DMS153 treated with DMSO at 0.1 percent for 48 hours (cell line): ENCODE measurements around the gene GET4.
"Not testable (repeated sequence)": the region's sequence is repeated elsewhere in the genome, so short reads cannot be mapped to it uniquely, and the experiment has no call there.

Experiments
- DNase-seq: peaks from one replicate; lab custom pipeline; 2025; ENCODE audit not compliant: unreplicated experiment; lab: John Stamatoyannopoulos, UW

The GET4 gene

DNA sequence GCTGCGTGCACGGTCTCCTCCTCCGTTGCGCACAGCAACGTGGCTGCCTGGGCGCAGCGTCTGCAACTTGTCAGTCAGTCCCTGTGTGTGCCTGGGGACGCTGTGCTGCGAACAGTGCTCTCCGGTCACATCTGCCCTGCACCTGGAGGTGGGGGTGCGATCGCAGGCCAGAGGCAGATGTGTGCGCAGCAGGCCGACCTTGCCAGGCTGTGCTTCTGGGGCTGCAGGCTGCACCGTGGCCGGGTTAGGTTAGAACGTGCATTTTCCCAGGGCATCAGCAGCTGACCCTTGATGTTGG is 8.2 kb upstream of the GET4 start:
- no peak for DNase-seq

DNA sequence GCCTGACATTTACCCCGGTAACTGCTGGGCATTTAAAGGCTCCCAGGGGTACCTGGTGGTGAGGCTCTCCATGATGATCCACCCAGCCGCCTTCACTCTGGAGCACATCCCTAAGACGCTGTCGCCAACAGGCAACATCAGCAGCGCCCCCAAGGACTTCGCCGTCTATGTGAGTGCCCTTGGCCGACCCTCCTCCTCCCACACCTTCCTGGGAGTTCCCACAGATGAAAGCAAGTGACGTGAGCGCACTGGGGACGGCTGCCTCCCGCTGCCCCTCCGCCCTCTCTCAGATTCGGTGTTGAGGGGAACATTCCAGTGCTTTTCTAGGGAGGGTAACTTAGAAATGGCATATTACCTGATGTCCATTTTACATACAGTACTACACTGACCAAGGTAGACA is 7.0 kb upstream of the GET4 start:
- no peak for DNase-seq

GRCh38 chr7:871900-872537 is 4.3 kb upstream of the GET4 start:
- DNase-seq = no peak

DNA sequence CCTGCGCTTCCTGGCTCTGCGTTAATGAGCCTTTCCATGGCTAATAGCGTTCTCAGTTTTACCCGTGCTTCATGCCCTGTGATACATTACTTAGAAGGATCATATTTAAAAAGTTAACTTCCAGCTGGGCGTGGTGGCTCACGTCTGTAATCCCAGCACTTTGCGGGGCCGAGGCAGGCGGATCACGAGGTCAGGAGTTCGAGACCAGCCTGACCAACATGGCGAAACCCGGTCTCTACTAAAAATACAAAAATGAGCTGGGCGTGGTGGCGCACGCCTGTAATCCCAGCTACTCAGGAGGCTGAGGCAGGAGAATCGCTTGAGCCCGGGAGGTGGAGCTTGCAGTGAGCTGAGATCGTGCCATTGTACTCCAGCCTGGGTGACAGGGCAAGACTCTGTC is 3.7 kb upstream of the GET4 start:
- DNase-seq = not testable (repeated sequence)

DNA sequence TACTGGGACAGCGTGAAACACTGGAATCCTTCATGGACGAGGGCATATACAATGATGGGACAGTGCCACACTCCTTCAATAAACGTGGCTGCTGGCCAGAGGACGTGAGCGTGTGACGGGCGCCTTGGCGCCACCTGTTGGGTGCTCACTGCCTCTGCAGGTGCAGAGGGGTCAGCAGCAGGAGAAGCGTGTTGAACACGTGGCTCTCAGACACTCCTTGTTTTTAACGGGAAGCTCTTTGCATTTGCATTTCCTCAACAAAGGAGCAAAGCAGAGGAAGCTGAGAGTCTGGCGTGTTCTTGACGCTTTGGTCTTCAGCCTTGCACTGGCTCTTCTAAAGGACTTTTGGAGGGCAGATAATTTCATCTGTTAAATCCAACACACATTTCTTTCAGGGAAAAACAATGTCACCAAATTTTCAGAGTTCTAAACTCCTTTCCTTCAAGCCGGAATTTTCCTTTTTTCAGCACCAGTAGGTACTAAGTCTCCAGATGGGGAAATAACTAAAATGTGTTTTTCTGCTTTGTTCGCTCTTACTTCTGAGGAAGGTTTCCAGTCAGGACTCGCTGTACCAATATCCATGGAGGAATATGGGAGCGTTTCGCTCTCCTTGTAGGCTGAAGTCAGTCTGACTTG is 2.9 kb upstream of the GET4 start:
- peak; percentile 86 for DNase-seq

DNA sequence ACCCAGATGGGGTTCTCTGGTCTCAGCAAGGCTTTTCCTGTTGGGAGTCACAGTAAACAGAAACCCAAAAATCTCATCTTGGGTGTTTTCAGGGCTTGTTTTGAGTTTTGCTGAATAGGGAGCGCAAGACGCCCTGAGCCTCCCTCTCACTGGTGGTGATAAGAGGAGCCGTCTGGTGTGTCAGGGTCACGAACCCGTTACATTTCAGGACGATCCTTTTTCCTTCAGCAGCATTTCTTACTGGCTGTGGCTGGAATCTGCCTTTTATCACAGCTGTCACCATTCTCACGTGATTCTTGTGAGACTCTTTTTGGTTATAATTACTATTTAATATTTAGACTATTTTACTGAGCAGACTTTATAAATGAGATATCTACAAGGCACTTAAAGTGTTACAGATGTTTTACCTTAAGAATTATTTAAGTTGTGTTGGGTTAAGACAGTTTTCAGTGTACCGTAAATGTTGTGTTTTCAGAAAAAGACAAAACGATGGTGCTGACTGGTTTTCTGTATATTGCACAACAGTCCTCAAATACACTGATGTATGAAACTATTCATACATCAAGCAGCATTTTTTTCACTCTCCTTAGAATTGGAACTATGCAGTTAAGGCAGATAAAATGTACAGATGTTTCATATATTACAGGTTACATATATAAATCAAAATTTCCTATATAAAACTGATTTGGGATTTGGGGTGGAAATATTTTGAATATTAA is 2.2 kb upstream of the GET4 start:
- DNase-seq = no peak

DNA sequence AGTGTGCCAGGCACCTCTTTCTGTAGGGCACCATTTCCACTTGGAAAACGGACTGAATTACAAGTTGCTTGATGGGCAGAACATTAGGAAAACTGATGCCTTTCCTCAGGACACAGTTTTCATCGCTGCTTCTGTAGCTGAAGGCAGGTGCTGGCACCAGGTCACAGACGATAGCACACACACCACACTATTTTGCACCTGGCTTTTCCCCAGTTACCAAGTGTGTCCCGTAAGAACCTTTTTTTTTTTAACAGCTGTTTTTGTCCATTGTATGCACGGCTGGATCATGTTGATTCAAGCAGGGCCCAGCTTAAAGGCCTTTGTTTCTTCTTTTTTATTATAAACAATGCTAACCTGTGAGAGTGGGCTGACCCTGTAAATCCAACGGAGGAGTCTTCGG is 1.3 kb upstream of the GET4 start:
- peak; percentile 75 for DNase-seq

GRCh38 chr7:875476-876076 is 778 bp upstream of the GET4 start:
- peak; percentile 53 for DNase-seq

- DNase-seq = no peak
These were observed 588 bp downstream of the GET4 start for GRCh38 chr7:876972-877311.

GRCh38 chr7:877312-878232 is 1.2 kb downstream of the GET4 start:
- no peak for DNase-seq

- DNase-seq = no peak
These were observed 2.7 kb downstream of the GET4 start for GRCh38 chr7:879093-879492.

DNA sequence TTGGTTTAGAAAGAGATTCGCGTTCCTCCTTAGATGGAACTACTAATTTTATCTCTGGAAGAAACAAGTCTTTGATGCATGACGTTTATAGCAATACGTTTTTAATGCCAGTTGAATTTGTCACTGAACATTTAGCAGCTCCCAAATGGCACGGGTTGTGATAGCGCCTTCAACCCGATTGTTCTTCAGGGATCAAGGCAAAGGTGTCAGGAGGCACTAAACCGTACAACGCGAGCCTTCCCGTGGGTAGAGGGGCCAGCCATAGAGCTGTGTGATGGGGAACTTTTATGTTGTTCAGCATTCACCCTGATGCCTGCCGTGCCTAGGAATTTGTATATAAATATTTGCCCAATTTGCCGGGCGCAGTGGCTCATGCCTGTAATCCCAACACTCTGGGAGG is 3.4 kb downstream of the GET4 start:
- no peak for DNase-seq

DNA sequence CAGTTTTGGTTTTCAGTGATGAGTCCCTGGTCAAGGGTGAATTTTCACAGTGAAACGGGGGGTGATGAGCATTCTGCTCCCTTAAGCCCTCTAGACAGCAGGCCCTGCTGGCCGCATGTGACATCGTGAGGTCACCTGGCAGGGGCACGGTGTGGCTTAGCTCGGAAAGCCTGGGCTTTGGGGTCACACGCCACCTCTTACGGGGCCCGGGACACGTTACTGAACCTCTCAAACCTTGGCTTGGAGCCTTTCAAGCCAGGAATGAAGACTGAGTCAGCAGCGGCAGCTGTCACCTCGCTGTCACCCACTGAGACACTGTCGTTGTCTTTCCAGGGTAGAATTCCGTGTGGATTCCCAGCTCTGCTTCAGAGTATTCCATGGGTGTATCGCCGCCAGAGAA is 4.1 kb downstream of the GET4 start:
- DNase-seq = no peak

DNA sequence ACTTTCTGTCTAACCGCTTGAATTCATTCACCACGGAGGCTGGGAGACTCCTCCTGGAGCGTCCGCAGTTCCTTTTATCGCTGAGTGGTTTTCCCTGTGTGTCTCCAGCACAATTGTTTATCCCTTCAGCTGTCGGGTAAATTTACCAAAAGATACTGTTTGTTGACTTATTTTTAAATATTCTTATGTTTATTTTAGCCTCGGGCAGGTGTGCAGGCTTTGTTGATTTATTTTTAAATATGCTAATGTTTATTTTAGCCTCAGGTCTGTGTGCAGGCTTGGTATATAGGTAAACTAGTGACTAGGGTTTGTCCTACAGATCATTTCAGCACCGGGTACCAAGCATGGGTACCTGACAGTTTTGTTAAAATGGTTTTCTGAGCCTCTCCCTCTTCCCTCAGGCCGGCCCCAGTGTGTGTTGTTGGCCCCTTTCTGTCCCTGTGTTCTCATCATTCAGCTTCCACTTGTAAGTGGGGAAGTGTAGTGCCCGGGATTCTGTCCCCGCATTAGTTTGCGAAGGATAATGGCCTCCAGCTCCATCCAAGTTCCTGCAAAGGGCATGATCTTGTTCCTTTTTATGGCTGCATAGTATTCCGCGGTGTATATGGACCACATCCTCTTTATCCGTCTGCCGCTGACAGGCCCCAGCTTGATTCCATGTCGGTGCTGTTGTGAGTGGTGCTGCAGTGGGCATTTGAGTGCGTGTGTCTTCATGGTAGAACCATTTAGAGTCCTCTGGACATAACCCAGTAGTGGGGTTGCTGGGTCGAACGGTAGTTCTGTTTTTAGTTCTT is 5.3 kb downstream of the GET4 start:
- DNase-seq = no peak

- DNase-seq = no peak
These were observed 6.1 kb downstream of the GET4 start for GRCh38 chr7:882336-883035.

DNA sequence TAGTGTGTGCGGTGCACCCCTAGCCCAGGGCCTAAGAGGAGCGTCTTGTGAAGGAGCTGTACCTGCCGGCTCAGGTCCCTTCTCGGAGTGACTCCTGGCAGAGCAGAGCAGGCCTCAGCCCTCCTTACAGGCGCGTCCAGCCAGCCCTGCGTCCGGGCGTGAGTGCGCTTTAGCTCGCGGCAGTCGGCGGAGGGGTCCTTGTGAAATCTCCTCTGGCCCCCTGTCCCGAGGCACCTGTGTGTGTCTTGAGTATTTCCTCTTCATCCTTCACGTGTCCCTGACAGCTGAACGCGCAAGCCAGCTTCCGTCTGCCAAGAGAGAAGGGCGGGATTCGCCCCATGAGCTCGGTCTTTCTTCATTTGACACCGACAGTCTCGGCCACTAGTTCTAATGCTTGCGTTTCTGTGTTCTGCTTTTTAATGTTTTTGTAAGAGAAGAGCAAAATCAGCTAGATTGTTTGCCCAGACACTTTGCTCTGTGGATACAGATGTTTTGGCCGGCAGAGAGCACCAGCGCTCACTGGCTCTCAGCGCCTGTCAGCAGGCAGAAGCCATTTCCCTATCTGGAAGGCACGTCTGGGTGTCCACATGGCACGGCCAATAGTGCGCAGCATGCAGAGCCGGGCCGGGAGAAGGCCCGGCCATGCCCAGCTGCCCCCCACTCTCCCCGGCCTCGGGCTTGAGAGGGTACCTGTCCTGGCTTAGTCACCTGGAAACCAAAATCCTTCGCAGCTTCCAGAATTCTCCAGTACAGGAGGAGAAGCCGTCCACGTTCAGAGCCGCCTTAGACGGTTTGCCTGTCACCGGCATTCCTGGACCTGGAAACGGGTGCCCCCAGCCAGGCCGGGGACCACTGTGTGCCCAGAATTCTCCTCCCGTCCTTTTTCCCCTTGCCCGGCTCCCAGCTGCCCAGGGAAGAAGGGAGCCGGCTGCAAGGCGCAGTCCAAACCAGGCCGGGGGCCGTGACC is 7.0 kb downstream of the GET4 start:
- DNase-seq = no peak

GRCh38 chr7:884191-885003 is 8.0 kb downstream of the GET4 start:
- DNase-seq = no peak
